ENCODE results near the gene ALDH3B1.

Gene ALDH3B1

DNA sequence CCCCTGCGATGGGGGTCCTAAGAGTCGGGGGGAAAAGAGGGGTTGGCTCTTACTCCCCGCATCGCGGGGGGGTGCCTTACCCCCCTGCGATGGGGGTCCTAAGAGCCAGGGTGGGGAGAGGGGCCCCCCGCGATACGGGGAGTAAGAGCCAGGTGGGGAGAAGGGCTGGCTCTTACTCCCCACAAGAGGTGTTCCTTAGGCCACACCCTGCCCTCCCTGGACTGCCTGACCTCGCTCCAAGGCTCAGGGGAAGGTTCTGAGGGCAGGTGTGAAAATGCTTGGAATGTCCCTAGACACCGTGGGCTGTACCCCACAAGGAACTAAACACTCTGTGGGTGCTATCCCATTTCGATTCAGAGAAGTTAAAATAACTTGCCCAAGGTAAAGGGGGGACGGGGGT, 14.1 kb upstream of the ALDH3B1 start:
- ChIA-PET POLR2A (no interaction called here), CTCF (interaction anchor here (0.6 kb wide), 1 partner anchor 33 kb away, joined by 3 read pairs; no protein-coding TSS in a partner anchor)
- Histone ChIP-seq H3K4me1 (ENCODE audit: control insufficient read depth, insufficient read depth, low read length) (no peaks in the 10 kb centered on the region), H3K27ac (ENCODE audit: extremely low read depth, low read depth, low read length) (no peak overlapping the region), H3K4me3 (ENCODE audit: low read depth, low read length) (no peak overlapping the region), H3K36me3 (ENCODE audit: control insufficient read depth in 2 of 2, insufficient read depth in 1 of 2, low read length in 2 of 2) (no peaks in the 10 kb centered on the region), H3K9me3 (ENCODE audit: control insufficient read depth, insufficient read depth, low read depth, low read length) (no peaks in the 10 kb centered on the region)
- TF ChIP-seq ZBTB17 (tag by site-specific recombination; IDR thresholded peaks at IDR 0.05) (no peak), TRIM28 (IDR thresholded peaks at IDR 0.05; ENCODE audit: borderline replicate concordance, low read length) (no peak), ZNF239 (tag by site-specific recombination; IDR thresholded peaks at IDR 0.05) (no peak), ZNF140 (tag by site-specific recombination; IDR thresholded peaks at IDR 0.05) (no peak), HOXA7 (CRISPR knock-in tag; IDR thresholded peaks at IDR 0.05; ENCODE audit: borderline replicate concordance) (no peak), ZNF660 (tag by site-specific recombination; IDR thresholded peaks at IDR 0.05) (no peak), KLF8 (tag by site-specific recombination; IDR thresholded peaks at IDR 0.05) (no peak), ZNF221 (tag by site-specific recombination; IDR thresholded peaks at IDR 0.05; ENCODE audit: borderline replicate concordance) (no peak), ZBTB48 (tag by site-specific recombination; IDR thresholded peaks at IDR 0.05) (no peak), OVOL3 (tag by site-specific recombination; IDR thresholded peaks at IDR 0.05) (no peak), ZNF138 (tag by site-specific recombination; IDR thresholded peaks at IDR 0.05; ENCODE audit: borderline replicate concordance) (no peak), ZFP3 (tag by site-specific recombination; IDR thresholded peaks at IDR 0.05; ENCODE audit: low read depth) (no peak), SP2 (tag by site-specific recombination; IDR thresholded peaks at IDR 0.05) (no peak), GLIS1 (tag by site-specific recombination; IDR thresholded peaks at IDR 0.05) (no peak), ZNF433 (tag by site-specific recombination; IDR thresholded peaks at IDR 0.05; ENCODE audit: low read depth) (no peak)
- TF ChIP-seq, protein P1, sequence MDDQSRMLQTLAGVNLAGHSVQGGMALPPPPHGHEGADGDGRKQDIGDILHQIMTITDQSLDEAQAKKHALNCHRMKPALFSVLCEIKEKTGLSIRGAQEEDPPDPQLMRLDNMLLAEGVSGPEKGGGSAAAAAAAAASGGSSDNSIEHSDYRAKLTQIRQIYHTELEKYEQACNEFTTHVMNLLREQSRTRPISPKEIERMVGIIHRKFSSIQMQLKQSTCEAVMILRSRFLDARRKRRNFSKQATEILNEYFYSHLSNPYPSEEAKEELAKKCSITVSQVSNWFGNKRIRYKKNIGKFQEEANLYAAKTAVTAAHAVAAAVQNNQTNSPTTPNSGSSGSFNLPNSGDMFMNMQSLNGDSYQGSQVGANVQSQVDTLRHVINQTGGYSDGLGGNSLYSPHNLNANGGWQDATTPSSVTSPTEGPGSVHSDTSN (CRISPR knock-in tag; IDR thresholded peaks at IDR 0.05): no peak
- TF ChIP-seq, protein P2, sequence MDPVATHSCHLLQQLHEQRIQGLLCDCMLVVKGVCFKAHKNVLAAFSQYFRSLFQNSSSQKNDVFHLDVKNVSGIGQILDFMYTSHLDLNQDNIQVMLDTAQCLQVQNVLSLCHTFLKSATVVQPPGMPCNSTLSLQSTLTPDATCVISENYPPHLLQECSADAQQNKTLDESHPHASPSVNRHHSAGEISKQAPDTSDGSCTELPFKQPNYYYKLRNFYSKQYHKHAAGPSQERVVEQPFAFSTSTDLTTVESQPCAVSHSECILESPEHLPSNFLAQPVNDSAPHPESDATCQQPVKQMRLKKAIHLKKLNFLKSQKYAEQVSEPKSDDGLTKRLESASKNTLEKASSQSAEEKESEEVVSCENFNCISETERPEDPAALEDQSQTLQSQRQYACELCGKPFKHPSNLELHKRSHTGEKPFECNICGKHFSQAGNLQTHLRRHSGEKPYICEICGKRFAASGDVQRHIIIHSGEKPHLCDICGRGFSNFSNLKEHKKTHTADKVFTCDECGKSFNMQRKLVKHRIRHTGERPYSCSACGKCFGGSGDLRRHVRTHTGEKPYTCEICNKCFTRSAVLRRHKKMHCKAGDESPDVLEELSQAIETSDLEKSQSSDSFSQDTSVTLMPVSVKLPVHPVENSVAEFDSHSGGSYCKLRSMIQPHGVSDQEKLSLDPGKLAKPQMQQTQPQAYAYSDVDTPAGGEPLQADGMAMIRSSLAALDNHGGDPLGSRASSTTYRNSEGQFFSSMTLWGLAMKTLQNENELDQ (tag by site-specific recombination; IDR thresholded peaks at IDR 0.05; ENCODE audit: low read depth): no peak
- TF ChIP-seq, protein P3, sequence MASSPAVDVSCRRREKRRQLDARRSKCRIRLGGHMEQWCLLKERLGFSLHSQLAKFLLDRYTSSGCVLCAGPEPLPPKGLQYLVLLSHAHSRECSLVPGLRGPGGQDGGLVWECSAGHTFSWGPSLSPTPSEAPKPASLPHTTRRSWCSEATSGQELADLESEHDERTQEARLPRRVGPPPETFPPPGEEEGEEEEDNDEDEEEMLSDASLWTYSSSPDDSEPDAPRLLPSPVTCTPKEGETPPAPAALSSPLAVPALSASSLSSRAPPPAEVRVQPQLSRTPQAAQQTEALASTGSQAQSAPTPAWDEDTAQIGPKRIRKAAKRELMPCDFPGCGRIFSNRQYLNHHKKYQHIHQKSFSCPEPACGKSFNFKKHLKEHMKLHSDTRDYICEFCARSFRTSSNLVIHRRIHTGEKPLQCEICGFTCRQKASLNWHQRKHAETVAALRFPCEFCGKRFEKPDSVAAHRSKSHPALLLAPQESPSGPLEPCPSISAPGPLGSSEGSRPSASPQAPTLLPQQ (tag by site-specific recombination; IDR thresholded peaks at IDR 0.05): no peak

DNA sequence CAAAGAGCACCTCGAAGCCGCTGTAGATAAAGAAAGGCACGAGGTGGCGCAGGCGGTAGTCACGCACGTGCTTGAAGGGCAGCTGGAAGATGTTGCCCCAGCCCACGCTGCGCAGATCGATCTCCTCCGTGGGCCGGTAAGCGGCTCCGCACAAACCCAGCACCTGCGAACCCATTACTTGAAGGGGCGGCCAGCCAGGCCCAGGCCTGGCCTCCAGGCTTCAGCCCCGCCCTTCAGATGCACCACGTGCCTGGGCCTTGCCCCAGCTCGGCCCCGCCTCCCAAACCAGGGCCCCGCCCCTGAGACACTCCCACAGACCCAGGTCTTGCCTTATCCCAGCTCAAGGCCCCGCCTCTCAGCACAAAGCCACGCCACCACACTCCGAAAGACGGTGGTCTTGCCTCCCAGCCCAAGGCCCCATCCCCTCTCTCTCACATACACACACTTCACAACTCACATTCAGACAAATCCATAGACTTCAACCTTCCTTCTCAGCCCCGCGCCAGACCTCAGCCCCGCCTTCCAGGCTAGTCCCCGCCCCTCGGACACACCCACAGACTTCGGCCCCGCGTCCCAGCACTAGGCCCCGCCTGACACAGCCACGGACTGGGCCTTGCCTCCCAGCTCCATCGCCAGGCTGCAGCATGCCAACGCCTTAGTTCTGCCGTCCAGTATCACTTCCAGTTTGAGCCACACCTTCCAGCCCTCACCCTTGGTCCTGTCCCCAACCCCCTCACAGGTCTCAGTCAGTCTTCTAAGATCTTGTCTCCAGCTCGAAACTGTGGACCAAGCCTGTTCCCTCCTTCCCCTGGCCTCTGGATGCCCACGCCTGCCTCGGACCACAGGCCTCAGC, 13.3 kb upstream of the ALDH3B1 start:
- ChIA-PET CTCF (interaction anchor here (0.6 kb wide), 1 partner anchor 32 kb away, joined by 3 read pairs; no protein-coding TSS in a partner anchor), POLR2A (no interaction called here)
- H3K27ac ChIP-seq (ENCODE audit: extremely low read depth, low read depth, low read length): no peak overlapping the region
- H3K9me3 ChIP-seq (ENCODE audit: control insufficient read depth, insufficient read depth, low read depth, low read length): no peaks in the 10 kb centered on the region
- no peaks in the 10 kb centered on the region for H3K36me3 ChIP-seq (ENCODE audit: control insufficient read depth in 2 of 2, insufficient read depth in 1 of 2, low read length in 2 of 2)
- no peak overlapping the region for H3K4me3 ChIP-seq (ENCODE audit: low read depth, low read length)
- H3K4me1 ChIP-seq (ENCODE audit: control insufficient read depth, insufficient read depth, low read length): no peaks in the 10 kb centered on the region
- TF ChIP-seq ZNF76 (tag by site-specific recombination; IDR thresholded peaks at IDR 0.05; ENCODE audit: borderline replicate concordance, low read depth) (no peak), ZNF146 (tag by site-specific recombination; IDR thresholded peaks at IDR 0.05) (no peak), FEZF1 (tag by site-specific recombination; IDR thresholded peaks at IDR 0.05) (no peak), ZNF600 (tag by site-specific recombination; IDR thresholded peaks at IDR 0.05) (peak; percentile 73), ZNF623 (tag by site-specific recombination; IDR thresholded peaks at IDR 0.05) (no peak), GFI1B (tag by site-specific recombination; IDR thresholded peaks at IDR 0.05) (no peak), ZNF660 (tag by site-specific recombination; IDR thresholded peaks at IDR 0.05) (no peak), KLF9 (tag by site-specific recombination; IDR thresholded peaks at IDR 0.05; ENCODE audit: low read depth) (peak; percentile 90)
- TF ChIP-seq, protein P4, sequence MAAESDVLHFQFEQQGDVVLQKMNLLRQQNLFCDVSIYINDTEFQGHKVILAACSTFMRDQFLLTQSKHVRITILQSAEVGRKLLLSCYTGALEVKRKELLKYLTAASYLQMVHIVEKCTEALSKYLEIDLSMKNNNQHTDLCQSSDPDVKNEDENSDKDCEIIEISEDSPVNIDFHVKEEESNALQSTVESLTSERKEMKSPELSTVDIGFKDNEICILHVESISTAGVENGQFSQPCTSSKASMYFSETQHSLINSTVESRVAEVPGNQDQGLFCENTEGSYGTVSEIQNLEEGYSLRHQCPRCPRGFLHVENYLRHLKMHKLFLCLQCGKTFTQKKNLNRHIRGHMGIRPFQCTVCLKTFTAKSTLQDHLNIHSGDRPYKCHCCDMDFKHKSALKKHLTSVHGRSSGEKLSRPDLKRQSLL (tag by site-specific recombination; IDR thresholded peaks at IDR 0.05): peak; percentile 30; the same call in 1 of the 2 replicates
- TF ChIP-seq, protein P5, sequence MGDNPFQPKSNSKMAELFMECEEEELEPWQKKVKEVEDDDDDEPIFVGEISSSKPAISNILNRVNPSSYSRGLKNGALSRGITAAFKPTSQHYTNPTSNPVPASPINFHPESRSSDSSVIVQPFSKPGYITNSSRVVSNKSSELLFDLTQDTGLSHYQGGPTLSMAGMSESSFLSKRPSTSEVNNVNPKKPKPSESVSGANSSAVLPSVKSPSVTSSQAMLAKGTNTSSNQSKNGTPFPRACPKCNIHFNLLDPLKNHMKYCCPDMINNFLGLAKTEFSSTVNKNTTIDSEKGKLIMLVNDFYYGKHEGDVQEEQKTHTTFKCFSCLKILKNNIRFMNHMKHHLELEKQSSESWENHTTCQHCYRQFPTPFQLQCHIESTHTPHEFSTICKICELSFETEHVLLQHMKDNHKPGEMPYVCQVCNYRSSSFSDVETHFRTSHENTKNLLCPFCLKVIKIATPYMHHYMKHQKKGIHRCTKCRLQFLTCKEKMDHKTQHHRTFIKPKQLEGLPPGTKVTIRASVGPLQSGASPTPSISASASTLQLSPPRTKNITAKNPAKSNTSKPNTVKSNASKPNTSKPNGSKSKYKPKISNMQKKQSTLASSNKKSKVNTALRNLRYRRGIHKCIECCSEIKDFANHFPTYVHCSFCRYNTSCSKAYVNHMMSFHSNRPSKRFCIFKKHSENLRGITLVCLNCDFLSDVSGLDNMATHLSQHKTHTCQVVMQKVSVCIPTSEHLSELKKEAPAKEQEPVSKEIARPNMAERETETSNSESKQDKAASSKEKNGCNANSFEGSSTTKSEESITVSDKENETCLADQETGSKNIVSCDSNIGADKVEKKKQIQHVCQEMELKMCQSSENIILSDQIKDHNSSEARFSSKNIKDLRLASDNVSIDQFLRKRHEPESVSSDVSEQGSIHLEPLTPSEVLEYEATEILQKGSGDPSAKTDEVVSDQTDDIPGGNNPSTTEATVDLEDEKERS (tag by site-specific recombination; IDR thresholded peaks at IDR 0.05): no peak
